Adrenal gland (tissue), 5 donors: ENCODE data around the gene ACADSB.

Experiments
- POLR2A ChIP-seq, 2 donors: fragments of 450-650 bp; IDR thresholded peaks; one replicate each; pipeline ENCODE4 v1.6.1; 2017; ENCODE audit warnings: antibody characterized with exemption in 2 of 2, mild to moderate bottlenecking in 2 of 2, moderate library complexity in 1 of 2
- TF ChIP-seq, protein P1 (sequence below), 6 experiments: fragments of 450-650 bp in 4 of 6; fragments of 200-600 bp in 2 of 6; sonication (generic) in 1 of 6; IDR thresholded peaks; 1 replicate in 5 of 6; 2 replicates in 1 of 6; pipeline versions ENCODE4 v1.5.1 to v1.8.0; 2016 to 2021; ENCODE audit warnings: antibody characterized with exemption in 6 of 6, mild to moderate bottlenecking in 2 of 6, moderate library complexity in 1 of 6
- donor health status: DM: no; HTN: no; CAD: no.

DNA sequence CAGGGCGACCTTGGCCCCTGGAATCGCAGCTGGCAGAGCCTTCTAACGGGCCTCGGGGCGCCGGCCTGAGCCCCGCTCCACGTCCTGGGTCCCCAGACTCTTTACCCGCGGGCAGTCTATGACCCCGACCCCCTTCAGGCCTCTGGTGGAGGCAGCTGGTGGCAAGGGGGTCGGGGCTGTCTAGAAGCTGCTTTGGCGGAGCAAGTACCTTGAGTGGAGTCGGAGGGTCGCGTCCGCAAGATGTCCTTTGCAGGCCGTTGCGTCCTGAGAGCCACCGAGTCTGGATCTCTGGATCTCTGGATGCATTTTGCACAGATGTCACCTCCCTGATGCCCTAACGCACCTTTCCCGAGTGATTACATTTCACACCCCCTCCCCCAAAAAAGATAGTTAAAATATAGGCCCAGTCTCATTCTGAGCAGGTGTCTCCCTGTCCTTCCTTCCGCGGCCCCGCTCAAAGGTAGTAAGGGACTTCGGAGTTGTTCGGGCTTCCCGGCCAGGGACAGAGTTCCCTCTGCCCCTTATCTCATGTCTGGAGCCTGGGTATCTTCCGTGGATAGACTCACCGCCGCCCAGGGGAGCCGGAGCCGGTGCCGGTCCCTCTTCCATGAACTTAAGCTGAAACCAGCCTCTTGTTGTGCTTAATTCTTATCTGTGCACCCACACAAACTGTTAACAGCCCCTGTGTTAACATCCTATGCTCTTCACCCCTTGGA is 457 bp downstream of the ACADSB start:
- TF ChIP-seq, protein P1, sequence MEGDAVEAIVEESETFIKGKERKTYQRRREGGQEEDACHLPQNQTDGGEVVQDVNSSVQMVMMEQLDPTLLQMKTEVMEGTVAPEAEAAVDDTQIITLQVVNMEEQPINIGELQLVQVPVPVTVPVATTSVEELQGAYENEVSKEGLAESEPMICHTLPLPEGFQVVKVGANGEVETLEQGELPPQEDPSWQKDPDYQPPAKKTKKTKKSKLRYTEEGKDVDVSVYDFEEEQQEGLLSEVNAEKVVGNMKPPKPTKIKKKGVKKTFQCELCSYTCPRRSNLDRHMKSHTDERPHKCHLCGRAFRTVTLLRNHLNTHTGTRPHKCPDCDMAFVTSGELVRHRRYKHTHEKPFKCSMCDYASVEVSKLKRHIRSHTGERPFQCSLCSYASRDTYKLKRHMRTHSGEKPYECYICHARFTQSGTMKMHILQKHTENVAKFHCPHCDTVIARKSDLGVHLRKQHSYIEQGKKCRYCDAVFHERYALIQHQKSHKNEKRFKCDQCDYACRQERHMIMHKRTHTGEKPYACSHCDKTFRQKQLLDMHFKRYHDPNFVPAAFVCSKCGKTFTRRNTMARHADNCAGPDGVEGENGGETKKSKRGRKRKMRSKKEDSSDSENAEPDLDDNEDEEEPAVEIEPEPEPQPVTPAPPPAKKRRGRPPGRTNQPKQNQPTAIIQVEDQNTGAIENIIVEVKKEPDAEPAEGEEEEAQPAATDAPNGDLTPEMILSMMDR (IDR thresholded peaks at IDR 0.05), result no peak
- TF ChIP-seq POLR2A (IDR thresholded peaks at IDR 0.05), result no peak
